ENCODE measurements around the gene ACP7.

Gene ACP7

GRCh38 chr19:39137131-39137530 is 53.0 kb downstream of the ACP7 start:
- Histone ChIP-seq H3F3A (ENCODE audit: insufficient read depth, low read length) (no peaks in the 10 kb centered on the region), H4K20me1 (ENCODE audit: insufficient read depth, low read length) (peaks cover 3% of the 10 kb centered on the region; the same call in 1 of the 2 replicates), H3K4me3 (ENCODE audit: low read depth, low read length, poor library complexity, severe bottlenecking) (no peak overlapping the region), H3K9me3 (ENCODE audit: low read length) (no peaks in the 10 kb centered on the region), H3K27me3 (ENCODE audit: insufficient read depth, low read length) (no peaks in the 10 kb centered on the region), H3K4me2 (ENCODE audit: low read length) (no peak overlapping the region), H3K4me1 (ENCODE audit: insufficient read depth, low read length, severe bottlenecking) (no peaks in the 10 kb centered on the region), H3K36me3 (ENCODE audit: insufficient read depth, low read length) (no peaks in the 10 kb centered on the region), H3K79me2 (ENCODE audit: insufficient read depth, low read length) (no peaks in the 10 kb centered on the region), H3K9me2 (ENCODE audit: low read depth, low read length) (no peaks in the 10 kb centered on the region), H3K27ac (ENCODE audit: low read depth, low read length, poor library complexity, severe bottlenecking) (no peak overlapping the region), H3K9ac (ENCODE audit: low read length) (no peak overlapping the region), H2AFZ (ENCODE audit: low read length) (no peak overlapping the region)
- TF ChIP-seq CTCF (IDR thresholded peaks at IDR 0.05; ENCODE audit: low read length) (no peak), EZH2 (IDR thresholded peaks at IDR 0.05; ENCODE audit: borderline replicate concordance, low read length) (no peak)

DNA sequence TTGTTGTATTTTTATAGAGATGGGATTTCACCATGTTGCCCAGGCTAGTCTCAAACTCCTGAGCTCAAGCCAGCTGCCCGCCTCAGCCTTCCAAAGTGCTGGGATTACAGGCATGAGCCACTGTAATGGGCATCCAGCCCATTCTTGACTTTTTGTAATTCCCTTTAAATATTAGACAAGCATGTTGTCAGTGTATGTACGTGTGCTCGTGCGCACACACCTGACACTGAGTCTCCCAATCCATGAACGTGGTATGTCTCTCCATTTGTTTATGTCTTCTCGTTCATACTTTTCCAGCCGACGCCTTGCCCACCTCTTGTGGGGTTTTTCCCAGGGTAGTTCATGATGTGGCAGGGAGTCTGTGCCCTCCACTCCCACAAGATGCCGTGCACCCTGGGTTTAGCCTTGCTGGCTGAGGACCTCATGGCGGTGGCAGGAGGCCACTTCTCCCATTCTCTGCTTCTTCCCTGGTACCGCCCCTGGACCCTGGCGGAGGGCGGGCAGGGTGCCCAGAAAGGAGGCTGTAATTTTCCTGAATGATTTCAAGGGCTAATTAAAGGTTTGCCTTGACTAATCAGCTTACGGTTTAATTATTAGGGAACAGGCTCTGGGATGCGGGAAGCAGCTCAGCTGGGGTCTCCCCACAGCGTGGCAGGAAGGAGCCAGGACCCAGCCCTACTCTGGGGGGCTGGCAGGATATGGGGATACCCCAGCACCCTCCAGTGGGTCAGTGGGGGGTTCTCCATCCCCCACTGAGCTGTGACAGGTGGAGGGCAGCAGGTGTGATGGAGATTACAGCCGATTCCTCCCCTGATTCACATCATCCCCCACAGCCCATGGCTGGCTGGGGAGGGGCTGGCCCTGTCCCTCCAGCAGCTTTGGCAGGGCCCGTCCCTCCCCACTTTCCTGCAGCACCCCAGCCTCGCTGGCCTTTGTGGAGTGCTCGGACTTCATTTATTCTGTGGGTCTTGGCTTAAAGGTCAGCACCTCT is 54.3 kb downstream of the ACP7 start:
- Histone ChIP-seq H4K20me1 (ENCODE audit: insufficient read depth, low read length) (no peaks in the 10 kb centered on the region), H3K4me2 (ENCODE audit: low read length) (no peak overlapping the region), H3F3A (ENCODE audit: insufficient read depth, low read length) (no peaks in the 10 kb centered on the region), H3K27me3 (ENCODE audit: insufficient read depth, low read length) (no peaks in the 10 kb centered on the region), H3K4me3 (ENCODE audit: low read depth, low read length, poor library complexity, severe bottlenecking) (no peak overlapping the region), H3K36me3 (ENCODE audit: insufficient read depth, low read length) (no peaks in the 10 kb centered on the region), H3K9ac (ENCODE audit: low read length) (no peak overlapping the region), H3K27ac (ENCODE audit: low read depth, low read length, poor library complexity, severe bottlenecking) (no peak overlapping the region), H3K4me1 (ENCODE audit: insufficient read depth, low read length, severe bottlenecking) (no peaks in the 10 kb centered on the region), H3K9me3 (ENCODE audit: low read length) (no peaks in the 10 kb centered on the region), H2AFZ (ENCODE audit: low read length) (no peak overlapping the region), H3K9me2 (ENCODE audit: low read depth, low read length) (no peaks in the 10 kb centered on the region), H3K79me2 (ENCODE audit: insufficient read depth, low read length) (no peaks in the 10 kb centered on the region)
- TF ChIP-seq CTCF (IDR thresholded peaks at IDR 0.05; ENCODE audit: low read length): no peak
- TF ChIP-seq EZH2 (IDR thresholded peaks at IDR 0.05; ENCODE audit: borderline replicate concordance, low read length): no peak

GRCh38 chr19:39139305-39139874 is 55.2 kb downstream of the ACP7 start:
- H3K4me1 ChIP-seq (ENCODE audit: insufficient read depth, low read length, severe bottlenecking): no peaks in the 10 kb centered on the region
- H2AFZ ChIP-seq (ENCODE audit: low read length): no peak overlapping the region
- no peaks in the 10 kb centered on the region for H3K79me2 ChIP-seq (ENCODE audit: insufficient read depth, low read length)
- no peaks in the 10 kb centered on the region for H3K9me2 ChIP-seq (ENCODE audit: low read depth, low read length)
- no peaks in the 10 kb centered on the region for H3K27me3 ChIP-seq (ENCODE audit: insufficient read depth, low read length)
- no peak overlapping the region for H3K4me3 ChIP-seq (ENCODE audit: low read depth, low read length, poor library complexity, severe bottlenecking)
- H3K4me2 ChIP-seq (ENCODE audit: low read length): no peak overlapping the region
- no peaks in the 10 kb centered on the region for H3K9me3 ChIP-seq (ENCODE audit: low read length)
- H4K20me1 ChIP-seq (ENCODE audit: insufficient read depth, low read length): no peaks in the 10 kb centered on the region
- no peaks in the 10 kb centered on the region for H3K36me3 ChIP-seq (ENCODE audit: insufficient read depth, low read length)
- no peak for TF ChIP-seq CTCF (IDR thresholded peaks at IDR 0.05; ENCODE audit: low read length)
- no peak for TF ChIP-seq EZH2 (IDR thresholded peaks at IDR 0.05; ENCODE audit: borderline replicate concordance, low read length)
- no peak overlapping the region for H3K9ac ChIP-seq (ENCODE audit: low read length)
- no peak overlapping the region for H3K27ac ChIP-seq (ENCODE audit: low read depth, low read length, poor library complexity, severe bottlenecking)
- no peaks in the 10 kb centered on the region for H3F3A ChIP-seq (ENCODE audit: insufficient read depth, low read length)

Measured in OCI-LY1 (cell line).